HG02884 (cell line): ENCODE measurements around the gene CTSG.
"Not testable (repeated sequence)": the region's sequence is repeated elsewhere in the genome, so short reads cannot be mapped to it uniquely, and the experiment has no call there.

Experiments
- ATAC-seq: cut with Tn5 transposase; IDR thresholded peaks from one replicate; pipeline ENCODE4 v1.9.1; 2021; ENCODE audit warnings: mild to moderate bottlenecking, moderate library complexity; ENCODE audit not compliant: unreplicated experiment

The CTSG gene

GRCh38 chr14:24549064-24549463 lies 27.0 kb downstream of the CTSG start:
- ATAC-seq: not testable (repeated sequence)

- ATAC-seq: no peak
These were observed 33.6 kb downstream of the CTSG start for GRCh38 chr14:24542346-24542936.

GRCh38 chr14:24535737-24536136 lies 40.3 kb downstream of the CTSG start:
- ATAC-seq: no peak

DNA sequence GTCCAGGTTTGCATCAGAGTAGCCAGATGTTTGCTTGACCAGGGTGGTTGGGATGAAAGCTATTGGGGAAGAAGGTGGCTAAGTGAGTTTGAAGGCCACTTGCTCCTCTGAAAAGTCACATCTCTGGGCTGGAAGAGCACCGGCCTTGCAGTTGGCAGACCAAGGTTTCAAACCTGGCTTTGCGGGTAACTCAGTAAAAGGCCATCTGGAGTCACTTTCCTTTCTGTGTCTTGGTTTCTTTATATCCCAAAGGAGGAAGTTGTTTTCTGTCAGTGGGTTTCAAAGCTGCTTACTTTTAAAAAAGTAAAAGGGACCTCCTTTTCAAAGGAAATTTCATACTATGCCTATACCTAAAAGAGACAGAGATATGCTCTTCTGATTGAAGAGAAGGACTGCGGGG lies 41.8 kb downstream of the CTSG start:
- no peak for ATAC-seq

DNA sequence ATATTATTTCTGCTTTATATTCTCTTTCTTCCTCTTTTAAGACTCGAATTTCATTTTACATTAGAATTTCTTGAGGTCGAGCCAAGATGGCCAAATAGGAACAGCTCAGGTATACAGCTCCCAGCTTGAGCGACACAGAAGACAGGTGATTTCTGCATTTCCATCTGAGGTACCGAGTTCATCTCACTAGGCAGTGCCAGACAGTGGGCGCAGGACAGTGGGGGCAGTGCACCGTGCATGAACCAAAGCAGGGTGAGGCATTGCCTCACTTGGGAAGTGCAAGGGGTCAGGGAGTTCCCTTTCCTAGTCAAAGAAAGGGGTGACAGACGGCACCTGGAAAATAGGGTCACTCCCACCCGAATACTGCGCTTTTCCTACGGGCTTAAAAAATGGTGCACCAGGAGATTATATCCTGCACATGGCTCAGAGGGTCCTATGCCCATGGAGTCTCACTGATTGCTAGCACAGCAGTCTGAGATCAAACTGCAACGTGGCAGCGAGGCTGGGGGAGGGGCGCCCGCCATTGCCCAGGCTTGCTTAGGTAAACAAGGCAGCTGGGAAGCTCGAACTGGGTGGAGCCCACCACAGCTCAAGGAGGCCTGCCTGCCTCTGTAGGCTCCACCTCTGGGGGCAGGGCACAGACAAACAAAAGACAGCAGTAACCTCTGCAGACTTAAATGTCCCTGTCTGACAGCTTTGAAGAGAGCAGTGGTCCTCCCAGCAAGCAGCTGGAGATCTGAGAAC lies 50.0 kb downstream of the CTSG start:
- ATAC-seq: not testable (repeated sequence)
